Hepatic stellate cell (primary cell): ENCODE results near the gene RERG.
A peak's percentile ranks its signal among the peaks of the same experiment; 100 is the strongest.
"Not testable (repeated sequence)": the region's sequence is repeated elsewhere in the genome, so short reads cannot be mapped to it uniquely, and the experiment has no call there.

Experiments used
- DNase-seq: peaks from one replicate; pipeline ENCODE4 v3.0.0; 2011; ENCODE audit warnings: low spot score

The RERG gene, protein sequence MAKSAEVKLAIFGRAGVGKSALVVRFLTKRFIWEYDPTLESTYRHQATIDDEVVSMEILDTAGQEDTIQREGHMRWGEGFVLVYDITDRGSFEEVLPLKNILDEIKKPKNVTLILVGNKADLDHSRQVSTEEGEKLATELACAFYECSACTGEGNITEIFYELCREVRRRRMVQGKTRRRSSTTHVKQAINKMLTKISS

GRCh38 chr12:15220915-15221885, at the start of gene RERG:
RERG (minus strand) TSS chr12:15221417; CDS start chr12:15217489, 3,928 bp downstream.
- peak; percentile 72 for DNase-seq

GRCh38 chr12:15270591-15270990, 49.4 kb upstream of the RERG start:
- no peak for DNase-seq

DNA sequence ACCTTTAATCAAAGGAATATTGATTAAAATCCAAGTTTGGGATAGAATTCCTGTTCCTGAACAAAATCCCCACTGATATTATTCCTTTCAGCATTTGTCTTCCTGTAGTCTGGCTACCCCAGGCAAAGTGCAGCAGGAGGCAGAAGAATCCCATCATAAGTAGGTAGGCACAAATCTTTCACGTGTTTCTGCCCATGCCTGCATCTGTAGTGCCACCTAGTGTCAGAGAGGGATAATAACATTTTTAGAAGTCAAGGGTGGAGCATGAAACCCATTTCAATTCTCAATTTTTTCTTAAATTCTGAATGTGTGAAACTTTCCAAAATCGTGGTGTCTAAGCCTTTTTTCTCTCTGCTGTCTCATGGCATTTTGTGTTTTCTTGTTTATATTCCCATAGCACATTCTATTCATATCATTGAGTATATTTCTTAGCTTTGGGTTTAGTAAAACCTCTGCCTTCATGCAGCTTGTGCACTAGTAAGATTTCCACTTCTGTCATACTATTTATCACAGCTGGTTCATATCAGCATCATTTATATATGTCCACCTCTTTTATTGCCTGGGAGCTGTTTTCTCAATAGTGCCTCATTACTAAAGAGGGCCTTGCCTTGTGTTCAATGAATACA, 47.8 kb upstream of the RERG start:
- peak; percentile 36 for DNase-seq

DNA sequence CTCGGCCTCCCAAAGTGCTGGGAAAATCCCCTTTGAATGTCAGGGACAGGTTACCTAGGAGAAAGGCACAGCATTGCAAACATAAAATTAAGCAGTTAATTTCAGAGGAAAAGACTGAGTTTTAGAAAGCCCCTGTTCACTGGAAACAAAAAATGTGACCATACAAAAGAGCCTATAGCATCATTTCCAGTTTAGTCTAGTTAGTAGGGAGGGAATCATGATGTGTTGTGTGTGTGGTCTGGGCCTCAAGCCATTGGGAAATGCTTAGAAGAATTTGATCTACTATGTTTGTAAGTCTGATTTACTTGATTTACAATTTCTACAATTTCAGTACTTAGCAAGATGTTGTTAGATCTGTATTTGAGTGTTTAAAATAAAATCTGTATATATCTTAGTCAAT, 47.1 kb upstream of the RERG start:
- DNase-seq, result no peak

DNA sequence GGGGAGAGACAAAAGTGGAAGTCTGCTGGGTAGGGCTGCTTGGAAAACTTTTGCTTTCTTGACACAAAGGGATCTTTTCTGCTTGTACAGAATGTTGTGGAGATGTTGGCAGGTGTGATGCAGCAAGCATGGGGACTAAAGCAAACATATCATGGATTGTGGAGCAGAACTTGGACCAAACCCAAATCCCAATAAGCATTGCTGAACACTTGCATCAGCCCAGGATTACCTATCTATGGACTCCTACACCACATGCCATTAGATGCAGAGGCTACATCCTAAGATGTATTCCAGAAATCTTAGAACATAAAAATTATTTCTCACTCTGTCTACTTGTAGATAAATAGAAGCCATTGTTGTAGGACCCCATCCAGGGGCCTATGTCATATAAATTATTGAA, 44.7 kb upstream of the RERG start:
- no peak for DNase-seq

DNA sequence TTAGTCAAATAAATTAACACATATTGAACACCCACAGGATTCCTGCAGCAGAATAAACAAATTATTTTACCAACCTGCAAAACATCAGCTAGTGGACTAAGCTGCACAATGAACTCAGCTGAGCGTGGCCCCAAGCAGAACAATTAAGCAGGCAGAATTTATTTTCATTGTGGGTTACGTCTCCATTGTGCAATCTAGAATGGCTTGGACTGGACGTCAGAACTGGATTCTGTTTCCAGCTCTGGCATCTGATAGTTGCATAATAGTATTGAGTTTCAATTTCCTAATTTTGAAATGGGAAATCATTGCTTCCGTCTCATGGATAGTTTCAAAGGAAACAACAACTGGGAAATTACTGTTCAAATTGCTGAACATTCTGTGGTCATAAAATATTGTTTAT, 35.5 kb upstream of the RERG start:
- DNase-seq, result no peak

DNA sequence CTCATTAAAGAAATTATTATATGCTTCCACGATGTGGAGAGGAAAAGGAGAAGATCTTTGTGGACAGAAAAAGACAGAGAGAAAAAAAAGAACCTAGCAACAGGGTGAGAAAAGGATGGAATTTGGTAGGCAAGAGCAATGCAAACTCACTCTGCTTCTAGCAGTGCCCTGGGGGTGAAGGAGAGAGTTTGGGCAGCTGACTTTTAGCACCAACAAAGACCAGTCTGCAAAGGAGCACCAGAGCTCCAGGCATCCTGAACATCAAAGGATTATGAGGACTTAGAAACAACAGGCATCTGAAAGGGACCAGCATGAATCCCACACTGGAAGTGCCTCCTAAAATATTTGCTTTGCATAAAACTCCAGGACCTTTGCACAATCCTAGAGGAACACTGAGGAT, 32.8 kb upstream of the RERG start:
- no peak for DNase-seq

- DNase-seq, result no peak
Measured at GRCh38 chr12:15244926-15245325, 23.7 kb upstream of the RERG start.

- no peak for DNase-seq
Measured at GRCh38 chr12:15244341-15244740, 23.1 kb upstream of the RERG start.

DNA sequence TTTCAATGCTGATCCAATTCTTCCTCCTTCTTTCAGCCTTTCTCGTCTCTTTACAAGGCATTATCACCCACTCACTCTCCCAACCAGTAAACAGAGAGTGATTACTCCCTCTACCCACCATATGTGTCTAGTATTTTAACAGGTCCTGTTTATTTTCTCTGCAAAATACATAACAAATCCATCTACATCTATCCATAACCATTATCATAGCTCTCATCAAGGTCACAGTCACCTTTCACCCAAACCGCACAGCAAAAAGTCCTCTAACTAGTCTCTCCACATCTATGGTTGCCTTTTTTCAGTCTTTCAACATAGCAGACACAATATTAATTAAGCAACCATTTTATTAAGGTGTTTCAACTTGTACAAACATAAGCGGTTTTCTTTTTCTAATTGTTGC, 21.9 kb upstream of the RERG start:
- no peak for DNase-seq

GRCh38 chr12:15240898-15241297, 19.7 kb upstream of the RERG start:
- DNase-seq, result no peak

- DNase-seq, result no peak
Measured at GRCh38 chr12:15234508-15234907, 13.3 kb upstream of the RERG start.

DNA sequence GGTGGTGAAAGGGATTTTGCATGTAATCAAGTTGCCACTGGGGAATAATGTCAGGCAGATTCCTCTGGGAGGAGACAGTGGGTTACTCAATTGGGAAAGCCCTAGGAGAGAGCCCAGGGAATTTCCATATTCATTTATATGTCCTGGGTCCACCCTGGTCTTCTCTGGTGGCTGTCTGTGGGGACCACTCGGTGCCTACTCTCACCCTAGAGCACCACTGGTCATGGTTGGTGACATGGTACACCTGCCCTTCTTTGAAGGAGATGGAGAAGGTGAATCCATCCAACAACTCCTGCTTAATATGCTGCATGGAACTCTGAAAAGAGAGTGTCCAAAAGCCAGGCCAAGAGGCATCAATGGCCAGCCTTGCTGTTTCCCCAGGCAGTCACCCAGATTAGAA, 12.8 kb upstream of the RERG start:
- DNase-seq, result no peak

DNA sequence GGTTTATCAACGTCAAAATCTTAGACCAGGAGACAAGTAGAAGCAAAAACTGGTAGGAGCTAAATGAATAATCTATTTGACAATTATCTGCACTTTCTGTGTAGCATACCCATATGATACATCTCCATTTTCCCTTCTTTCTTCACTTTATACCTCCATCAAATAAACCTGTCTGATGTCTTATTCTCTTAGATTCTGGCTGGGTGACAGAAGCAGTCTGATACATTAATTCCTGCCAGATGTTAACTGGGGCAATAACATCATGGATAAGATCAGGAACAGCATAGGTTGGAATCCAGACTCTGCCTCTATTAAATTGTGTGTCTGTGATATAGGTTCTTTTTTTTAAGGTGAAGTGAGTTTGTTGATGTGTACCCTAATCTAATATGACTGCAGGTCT, 11.7 kb upstream of the RERG start:
- no peak for DNase-seq

DNA sequence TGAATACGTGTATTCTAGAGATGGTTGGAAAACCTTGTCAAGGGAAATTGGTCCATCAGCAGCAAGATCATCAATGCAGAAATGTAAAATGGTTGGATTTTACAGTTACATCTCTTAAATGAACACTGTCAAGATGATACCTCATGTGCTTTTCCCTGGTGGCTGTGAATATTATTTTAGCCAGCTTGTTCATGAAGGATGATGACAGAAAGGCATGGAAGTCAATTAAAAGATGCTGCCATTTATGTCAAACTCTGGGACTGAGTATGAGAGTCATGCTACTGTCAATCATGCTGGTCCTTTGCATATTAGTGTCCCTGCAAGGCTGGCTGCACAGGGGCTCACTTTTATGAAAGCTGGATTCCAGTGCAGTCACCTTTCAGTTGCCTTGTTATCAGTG, 10.3 kb upstream of the RERG start:
- no peak for DNase-seq

GRCh38 chr12:15230751-15231150, 9.5 kb upstream of the RERG start:
- no peak for DNase-seq

GRCh38 chr12:15230137-15230536, 8.9 kb upstream of the RERG start:
- no peak for DNase-seq

DNA sequence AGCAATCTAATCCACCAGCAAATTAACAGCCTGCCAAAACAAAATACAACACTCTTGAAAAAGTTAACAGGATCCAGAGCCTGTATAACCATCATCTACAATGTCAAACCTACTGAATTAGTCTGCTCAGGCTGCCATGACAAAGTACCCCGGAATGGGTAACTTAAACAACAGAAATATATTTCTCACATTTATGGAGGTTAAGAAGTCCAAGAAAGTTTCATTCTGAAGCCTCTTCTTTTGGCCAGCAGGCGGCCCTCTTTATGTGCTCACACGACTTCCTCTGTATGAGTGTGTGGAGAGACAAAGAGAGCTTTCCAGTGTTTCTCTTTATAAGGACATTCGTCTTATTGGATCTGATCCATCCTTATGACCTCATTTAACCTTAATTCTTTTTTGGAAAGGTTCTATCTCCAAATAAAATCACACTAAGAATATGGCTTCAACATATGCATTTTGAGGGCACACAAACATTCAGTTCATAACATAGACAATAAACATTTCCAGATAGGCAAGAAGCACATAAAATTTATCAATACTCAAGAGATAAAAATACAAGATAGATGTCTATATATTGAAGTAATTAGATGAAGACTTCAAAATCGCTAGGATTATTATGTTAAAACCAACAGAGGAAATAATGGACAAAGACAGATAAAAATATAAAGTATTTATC, 5.9 kb upstream of the RERG start:
- peak; percentile 29 for DNase-seq

DNA sequence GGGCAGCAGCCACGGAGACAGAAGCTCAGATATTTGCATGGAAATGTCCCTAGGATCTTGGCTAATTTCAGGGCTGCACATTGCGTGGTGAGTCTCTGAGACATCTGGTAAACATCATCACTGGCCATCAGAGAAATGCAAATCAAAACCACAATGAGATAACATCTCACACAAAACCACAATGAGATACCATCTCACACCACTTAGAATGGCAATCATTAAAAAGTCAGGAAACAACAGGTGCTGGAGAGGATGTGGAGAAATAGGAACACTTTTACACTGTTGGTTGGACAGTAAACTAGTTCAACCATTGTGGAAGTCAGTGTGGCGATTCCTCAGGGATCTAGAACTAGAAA, 4.6 kb upstream of the RERG start:
- DNase-seq, result not testable (repeated sequence)

- DNase-seq, result no peak
Measured at GRCh38 chr12:15225136-15225862, 4.1 kb upstream of the RERG start.

- no peak for DNase-seq
Measured at GRCh38 chr12:15222219-15222618, 1.0 kb upstream of the RERG start.

GRCh38 chr12:15220451-15220850, 766 bp downstream of the RERG start:
- DNase-seq, result no peak
